ENCODE data around the gene UBE2E2.

UBE2E2 gene

DNA sequence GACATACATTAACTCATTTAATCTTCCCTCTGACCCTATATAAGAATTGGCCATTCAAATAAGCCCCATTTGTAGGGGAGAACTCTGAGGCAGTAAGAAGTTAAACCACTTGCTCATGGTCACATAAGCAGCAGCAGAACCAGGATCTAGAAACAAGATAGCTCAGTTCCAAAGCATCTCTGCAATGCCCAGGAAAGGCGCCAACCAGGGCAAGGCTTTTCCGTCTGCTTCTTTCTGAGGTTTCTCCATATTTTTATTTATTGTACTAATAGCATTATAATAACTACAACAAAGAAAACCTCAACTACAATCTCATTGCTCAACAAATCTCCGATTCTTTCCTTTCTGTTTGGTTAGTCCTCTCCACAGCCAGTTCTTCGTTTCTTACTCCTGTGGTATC is 4.3 kb upstream of the UBE2E2 start:
- DNase-seq = no peak

DNA sequence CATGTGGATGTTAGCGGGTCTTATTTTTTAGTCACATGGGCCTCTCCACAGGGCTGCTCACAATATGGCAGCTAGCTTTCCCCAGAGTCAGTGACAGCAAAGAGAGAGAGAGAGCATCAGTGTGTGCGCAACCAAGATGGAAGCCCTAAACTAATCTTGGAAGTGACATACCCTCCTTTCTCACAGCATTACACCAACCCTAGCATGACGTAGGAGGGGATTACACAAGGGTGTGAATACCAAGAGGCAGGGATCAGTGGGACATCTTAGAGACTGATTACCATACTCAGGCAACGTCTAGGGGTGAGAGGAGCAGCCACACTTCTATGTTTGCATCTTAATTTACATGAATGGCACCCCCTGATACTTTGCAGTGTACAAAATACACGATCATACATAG is 3.5 kb upstream of the UBE2E2 start:
- DNase-seq = no peak

DNA sequence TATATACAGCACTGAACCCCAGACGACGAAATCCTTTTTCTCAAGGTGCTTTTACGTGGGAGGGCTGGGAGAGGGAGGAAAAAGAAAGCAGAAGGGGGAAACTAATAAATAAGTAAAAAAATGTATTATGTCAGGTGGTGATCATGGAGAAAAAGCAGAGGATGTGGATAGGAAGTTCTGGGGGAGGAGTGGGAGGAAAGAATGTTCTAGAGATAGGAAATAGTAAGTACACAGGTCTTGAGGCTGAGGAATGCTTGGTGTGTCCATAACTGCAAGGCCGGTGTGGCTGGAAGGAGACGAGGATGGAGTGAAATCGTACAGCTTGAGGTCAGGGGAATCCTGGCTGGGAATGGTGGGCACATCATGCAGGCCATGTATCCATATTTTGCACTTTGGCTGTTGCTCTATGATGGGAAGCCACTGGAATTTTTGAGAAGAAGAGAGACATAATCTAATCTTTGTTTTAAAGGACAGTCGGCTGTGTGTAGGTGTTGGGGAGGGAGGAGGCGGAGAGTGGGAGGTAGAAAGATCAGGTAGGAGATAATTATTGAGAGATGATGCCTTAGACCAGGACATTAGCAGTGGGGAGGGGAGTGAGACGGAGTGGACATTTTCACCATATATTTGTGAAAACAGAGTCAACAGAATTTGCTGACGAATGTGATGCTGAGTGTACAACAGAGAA is 1.8 kb upstream of the UBE2E2 start:
- no peak for DNase-seq

DNA sequence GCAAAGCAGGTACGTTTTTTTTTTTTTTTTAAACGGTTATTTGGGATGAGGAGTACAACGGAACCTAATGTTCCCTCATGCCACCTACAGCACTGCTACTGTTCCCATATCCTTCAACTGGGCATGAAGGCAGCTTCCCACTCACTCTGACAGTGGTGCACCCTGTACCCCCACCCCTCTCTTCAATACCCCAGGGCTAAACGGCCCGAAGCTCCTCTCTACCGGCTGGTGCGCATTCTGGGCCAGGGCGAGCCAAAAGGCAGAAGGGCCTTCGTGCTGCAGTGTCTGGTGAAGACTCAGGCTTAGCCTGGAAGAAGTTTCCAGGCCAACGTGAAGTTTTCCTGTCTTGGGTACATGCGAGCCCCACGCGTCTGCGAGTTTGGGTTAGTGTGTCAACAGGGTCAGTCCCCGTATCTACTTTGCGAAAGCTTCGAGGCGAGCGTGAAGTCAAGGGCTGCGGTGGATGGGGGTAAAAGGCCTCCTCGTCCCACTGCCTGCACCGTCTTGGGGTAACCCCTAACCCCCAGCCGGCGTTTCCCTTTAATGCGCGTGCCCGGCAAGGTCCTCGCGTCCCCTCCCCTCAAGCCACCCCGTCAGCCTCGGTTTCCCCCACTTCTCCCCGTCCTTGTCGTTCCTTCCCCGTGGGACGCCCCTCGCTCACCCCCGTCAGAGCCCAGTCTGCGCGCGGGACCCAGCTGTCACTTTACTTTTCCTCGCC is 765 bp upstream of the UBE2E2 start:
- DNase-seq = peak; percentile 2

DNA sequence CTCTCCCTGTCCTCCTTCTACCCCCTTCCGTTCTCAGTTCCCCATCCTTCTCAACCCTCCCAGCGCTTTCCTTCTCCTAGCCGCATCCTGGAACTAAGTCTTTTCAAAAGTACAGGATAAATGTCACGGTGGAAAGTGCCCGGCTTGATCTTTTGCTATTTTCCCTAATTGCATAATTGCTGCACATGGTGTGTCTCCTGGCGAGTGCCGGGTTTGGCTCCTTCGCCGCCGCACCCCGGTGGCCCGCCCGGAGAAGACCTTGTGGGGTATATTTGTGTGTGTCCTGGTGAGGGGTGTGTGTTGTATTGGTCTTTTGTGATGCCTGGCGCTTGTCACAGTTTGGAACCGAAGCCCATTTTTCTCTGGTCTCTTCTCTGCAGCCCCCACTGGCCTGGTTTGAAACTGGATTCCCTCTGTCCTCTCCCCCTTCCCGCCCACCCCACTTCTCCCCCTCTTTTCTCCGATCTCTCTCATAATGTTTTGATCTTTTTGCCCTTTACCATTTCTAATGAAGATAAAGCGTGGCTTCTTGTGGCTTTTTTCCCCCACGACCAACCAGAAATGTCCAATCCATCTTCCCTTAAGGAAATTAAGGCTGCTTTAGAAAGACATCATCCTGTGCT is 692 bp downstream of the UBE2E2 start:
- DNase-seq = peak in 1 of 2 donors; percentile 4

DNA sequence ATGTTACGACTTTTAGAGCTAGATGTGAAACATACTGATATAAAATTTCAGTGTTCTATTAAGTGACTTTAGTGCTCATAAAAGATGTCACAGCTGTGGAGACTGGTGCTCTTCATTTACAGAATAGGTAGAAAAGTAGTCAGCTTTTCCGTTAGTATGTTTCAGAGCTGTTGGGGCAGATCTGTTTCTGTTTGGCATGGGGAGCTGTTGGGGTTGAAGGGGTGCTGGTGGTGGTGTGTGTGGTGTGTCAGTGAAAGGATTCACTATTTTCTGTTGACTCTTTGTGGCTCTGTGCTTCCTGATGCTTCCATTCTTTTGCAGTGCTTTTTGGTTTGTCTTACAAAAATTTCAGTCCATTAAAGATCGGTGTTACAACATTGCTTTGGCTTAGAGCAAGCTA is 3.2 kb downstream of the UBE2E2 start:
- DNase-seq = no peak

DNA sequence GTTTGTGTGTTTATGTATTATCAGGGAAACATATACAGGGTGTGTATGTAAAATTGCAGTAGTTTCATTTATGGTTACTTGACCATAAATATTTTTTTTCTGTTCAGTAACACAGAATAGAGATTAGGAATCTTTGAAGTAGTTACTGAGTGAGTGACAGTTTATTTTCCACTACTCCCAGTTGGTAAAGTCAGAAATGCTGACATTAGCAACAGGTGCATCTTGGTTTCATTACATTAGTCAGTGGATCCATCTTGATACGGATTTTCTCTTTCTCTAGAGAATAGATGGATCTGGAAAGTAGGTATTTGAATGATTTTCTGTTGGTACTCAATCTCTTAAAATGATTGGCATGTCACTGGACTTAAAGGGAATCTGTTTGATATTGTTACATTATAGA is 6.0 kb downstream of the UBE2E2 start:
- no peak for DNase-seq

DNA sequence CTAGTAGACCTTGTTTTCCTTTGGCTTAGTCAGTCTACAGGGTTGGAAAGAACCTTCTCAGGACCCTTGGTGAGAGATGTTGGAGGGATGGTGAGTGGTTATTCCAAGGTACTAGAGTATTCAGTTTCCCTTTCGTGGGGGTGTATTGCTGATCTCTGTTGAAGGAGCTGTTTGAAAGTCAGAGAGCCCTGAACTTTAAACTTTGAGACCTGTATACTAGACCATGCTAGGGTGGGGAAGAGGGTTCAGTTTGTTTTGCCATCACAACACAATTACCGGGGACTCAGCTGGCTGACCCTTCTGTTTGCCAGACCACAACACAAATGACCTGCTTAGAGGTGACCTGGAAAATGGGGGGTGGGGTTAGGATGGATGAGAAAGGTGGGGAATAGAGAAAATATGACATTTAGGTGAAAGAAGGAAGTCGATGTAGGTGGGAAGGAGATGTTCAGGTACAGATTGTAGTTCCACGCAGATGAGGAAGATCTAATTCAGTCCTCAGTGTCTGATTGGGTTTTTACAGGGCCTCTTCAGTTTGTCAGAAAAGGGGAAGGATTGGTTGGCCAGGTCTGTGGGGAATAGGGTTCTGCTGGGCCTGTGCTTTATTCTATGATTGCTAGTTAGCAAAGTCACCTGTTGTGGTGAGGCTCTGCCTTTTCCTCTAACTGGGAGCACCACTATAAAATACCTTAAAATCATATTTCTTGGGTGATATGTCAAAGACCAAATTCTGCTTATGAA is 6.8 kb downstream of the UBE2E2 start:
- DNase-seq = no peak

DNA sequence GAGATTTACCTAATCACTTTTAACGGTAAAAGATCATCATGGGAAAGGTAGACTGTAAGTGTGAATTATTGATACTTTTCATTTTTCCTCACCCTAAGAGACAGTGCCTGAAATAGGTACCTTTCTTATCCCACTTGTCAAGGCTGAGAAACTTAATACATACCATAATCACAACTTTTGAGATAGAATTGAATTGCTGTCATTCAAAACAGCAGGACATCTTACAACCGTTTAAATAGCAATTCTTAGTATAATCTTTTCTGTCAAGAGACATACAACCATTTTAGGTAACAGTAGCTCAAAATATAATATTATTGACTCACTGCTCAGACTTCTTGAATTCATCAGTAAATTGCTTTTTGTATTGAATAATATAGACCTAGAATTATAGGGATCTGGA is 10.7 kb downstream of the UBE2E2 start:
- DNase-seq = no peak

DNA sequence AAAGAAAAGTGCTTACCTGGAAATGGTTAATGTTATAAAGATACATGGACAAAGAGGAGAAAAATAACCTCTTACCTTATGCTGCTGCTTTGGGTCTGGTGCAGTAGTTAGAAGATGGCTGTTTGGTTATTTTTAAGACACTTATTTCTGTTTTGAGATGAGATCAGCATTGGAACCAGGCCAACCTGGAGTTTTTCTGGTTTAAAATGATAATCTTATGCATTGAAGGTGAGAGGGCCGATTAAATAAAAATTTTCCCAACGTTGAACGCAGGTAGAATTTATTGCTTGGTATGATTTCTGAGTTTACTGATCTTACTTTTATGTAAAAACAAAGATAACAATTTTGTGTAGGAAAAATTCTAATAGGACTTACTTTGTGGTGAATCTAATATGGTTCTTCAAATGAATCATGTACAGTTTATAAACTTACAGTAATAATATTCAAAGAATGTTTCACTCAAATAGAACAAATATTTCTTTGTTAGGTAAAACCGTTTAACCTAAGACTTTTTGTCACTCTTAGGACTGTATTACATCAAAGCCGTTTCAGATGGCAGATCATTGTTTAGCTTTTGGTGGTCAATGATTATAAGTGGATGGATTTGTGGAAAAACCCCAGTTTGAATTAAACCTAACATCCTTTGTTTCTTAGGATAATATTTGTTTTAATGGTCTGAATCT is 14.9 kb downstream of the UBE2E2 start:
- DNase-seq = no peak

DNA sequence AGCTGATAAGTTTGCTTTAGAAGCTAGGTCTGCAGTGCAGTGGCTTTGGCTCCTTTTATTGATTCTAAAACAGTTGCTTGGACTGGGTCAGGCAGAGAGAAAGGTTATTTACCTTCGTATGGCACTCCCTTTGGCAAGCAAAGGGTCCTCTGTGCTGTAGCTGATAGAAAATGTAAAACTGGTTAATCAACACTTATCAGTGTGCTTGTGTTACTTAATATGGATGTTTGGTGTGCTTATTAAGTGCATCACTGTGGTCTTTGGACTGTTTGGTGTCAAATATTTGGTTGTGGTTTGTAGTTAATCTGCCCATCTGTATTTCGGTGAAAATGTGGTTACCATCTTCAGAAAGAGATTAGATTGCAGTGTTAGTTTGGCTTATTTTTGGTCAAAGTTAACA is 16.0 kb downstream of the UBE2E2 start:
- no peak for DNase-seq

DNA sequence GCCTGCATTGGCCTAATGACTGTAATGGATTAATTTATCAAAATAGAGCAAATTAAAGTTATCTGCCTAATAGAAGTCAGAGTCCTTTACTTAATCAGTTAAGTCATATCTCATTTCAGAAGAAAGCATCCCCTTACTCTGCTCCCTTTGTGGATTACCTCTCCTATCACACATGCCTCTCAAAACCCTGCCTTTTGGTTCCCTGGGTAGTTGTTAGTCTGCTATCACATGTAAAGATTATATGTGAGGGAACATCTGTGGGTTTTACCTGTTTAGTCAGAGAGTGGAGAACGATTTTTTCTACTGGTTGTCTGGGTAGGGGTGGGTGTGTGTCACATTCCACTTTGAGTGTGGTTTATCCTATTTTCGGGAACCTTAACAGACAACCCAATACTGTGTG is 16.4 kb downstream of the UBE2E2 start:
- no peak for DNase-seq

DNA sequence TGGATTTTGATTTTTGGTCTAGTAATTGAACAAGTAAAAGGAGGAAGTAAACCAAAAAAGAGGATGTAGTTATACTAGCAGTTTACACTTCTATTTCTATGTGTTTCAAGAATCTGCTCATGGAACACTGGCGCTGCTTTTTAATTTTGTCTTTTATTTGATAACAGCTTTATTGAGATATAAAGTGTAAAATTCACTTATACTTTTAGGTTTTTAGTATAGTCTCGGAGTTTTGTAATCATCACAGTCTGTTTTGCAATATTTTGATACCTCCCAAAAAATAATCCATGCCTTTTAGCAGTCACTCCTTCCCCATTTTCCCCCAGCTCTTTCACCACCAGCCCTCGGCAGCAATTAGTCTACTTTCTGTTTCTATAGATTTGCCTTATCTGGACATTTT is 18.0 kb downstream of the UBE2E2 start:
- DNase-seq = no peak

DNA sequence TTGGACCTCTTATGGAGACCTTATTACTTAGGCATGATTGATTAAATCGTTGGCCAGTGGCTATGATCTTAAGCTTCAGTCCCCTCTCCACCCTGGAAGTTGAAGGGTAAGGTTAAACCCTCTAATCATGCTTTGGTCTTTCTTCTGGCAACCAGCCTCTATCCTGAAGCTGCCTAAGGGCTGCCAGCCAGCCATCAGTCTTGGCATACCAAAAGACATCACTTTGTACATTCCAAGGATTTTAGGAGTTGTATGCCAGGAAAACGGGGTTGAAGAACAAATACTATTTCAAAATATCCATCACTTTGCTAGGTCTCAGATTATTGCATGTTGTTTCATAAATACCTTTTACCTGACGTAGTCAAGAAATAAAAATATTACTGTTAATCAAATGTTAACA is 28.9 kb downstream of the UBE2E2 start:
- DNase-seq = no peak

DNA sequence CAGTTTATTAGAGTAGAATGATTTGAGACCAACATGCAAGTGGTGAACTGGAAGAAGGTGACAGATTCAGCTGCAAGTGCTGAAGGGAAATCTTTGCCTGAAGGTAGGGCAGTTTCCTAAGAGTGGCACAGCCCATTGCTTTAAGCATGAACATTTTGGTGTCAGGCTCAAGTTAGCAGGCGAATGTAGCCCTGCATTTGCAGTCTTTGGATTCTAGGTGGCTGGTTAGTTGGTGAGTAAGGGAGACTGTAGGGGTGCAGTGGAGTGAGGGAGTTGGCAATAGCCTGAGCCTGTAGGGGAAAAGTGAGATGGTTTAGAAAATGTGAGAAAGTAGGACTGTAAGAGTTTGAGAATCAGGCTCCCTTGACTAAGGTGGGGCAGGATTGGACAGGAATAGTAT is 29.7 kb downstream of the UBE2E2 start:
- DNase-seq = no peak

DNA sequence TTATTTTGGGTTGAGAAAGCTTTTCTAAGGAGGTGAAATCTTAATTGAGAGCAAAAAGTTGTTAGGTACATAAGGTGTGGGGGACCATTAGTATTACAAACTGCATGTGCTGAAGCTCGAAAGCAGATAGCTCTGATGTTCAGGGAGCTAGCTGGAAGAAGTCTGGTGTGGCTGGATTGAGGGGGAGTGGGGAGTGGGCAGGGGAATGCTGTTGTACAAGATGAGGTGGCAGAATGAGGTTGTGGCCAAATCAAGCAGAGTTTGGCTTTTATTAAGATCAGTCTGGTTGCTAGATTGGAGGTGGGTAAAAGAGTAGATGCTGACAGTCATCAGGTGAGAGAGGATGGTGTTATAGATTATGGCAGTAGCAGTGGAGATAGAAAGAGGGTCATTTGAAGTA is 32.1 kb downstream of the UBE2E2 start:
- DNase-seq = no peak

DNA sequence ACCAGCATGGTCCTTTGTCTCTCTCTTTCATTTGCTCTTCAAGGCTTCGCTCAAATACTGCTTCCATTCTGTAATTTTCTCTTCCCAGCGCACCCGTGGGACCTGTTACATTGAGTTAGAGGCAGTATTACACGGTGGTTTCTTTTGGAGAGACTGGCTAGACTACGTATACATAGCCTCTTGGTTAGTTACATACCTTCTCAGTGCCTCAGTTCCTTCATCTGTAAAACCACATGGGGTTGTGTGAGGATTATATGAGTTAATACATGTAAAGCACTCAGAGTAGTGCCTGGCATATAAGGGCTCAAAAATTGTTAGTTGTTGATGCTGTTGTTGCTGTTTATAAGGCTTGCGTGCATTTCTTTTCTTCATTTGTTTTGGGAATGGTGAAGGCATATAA is 33.8 kb downstream of the UBE2E2 start:
- no peak for DNase-seq

DNA sequence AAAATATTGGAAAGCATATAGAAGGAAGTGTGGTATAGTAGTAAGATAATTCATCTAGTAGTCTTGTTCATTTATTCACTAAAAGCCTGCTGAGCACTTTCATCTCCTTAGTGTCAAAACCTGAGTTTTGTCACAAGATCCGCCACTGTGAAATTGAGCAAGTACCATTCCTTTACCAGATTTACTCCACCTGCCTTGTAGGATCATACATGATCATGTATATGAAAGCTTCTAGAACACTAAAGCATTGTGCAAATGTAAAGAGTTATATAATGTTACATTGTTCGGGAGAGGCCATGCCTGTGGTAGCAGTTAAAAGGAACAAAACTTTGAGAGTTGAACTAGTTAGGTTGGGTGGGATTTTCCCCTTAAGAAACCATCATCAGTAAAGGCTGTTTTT is 35.0 kb downstream of the UBE2E2 start:
- no peak for DNase-seq

DNA sequence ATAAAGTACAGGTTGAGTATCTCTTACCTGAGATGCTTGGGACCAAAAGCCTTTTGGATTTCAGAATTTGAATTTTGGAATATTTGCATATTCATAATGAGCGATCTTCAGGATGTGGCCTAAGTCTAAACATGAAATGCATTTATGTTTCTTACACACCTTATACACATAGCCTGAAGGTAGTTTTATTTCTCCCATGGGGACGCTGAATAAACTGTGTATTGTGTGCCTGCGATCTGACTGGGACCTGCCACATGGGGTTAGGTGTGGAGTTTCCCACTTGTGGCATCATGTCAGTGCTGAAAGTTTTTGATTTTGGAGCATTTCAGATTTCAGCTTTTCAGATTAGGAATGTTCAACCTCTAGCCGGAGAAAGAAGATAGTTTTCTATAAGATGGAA is 35.5 kb downstream of the UBE2E2 start:
- DNase-seq = no peak

DNA sequence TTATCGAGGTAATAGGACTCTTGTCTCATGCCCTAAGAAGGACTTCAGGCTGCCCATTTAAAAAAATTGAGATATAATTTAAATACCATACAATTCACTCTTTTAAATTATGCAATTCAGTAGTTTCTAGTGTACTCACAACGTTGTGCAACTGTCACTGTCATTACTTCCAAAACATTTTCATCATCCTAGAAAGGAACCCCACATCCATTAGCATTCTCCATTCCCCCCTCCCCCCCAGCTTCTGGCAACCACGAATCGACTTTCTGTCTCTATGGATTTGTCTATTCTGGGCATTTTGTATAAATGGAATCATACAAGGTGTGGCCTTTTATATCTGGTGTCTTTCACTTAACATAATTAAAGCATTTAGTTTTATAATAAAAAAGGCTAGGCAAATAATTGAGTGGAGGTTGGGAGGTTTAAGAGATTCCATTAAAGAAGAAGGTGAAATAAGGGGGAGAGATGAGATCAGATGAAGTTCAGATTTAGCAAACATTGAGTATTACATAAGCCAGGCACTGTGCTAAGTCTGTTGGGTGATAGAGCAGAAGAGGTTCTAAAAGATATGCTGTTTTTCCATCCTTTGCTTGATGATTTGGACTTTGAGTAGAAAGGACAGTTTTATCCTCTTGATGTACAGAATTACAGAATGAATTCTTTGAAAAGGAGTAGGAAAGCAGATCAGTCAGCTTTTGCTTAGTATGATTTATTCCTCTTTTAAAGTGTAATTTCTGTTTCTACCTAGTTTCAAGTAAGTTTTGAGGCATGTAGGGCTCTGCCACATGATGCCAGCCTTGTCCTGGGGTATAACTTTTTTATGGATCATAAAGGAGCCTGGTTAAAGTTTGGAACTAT is 36.3 kb downstream of the UBE2E2 start:
- no peak for DNase-seq

DNA sequence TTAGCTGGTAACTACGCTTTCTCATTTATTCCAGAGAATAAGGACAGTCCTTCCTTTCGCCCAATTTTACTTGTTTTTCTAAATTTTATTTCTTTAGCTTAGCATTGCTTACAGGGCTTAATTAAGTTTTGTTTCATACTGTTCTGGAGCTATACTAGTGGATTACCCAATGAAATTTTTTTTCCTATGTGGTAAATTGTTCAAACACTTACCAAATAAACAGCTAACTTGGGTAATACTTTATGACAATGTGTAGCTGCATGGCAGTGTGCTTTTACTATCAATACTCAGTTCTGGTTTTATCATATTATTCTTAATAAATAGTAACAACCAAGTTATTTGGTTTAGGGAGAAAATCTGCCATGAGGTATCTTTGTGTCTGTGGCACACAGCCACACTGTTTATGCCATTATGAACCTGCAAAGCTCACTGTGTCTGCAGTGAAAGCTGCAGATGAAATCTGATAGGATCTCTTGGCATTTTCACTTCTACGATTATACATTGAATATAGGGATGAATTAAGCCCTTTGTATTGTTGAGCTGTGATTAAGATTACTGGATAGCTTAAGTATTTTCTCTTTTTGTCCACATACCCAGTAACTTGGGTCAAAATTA is 37.2 kb downstream of the UBE2E2 start:
- DNase-seq = no peak

DNA sequence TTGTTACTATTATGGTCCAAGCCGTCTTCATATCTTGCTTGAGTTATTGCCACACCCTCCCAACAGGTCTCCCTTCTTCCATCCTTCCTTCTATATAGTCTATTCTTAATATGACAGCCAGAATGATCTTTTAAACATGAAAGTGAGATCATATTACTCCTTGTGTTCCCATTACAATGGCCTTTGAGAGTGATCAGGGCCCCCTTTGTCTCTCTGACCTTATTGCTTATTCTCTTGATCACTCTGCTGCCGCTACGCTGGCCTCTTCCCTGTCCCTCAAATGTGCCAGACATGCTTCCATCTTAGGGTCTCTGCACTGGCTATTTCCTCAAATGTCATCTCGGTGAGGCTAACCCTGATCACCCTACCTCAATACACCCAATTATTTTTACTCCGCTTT is 38.1 kb downstream of the UBE2E2 start:
- no peak for DNase-seq

Data from activated CD4-positive, alpha-beta T cell treated with anti-CD3 and anti-CD28 coated beads for 4 hours (primary cell).